GM23248 (cell line): ENCODE data around the gene GAPVD1.

ENCODE experiments used
- EZH2 ChIP-seq: fragments of 200-600 bp; sonication (generic); IDR thresholded peaks from 2 replicates; pipeline ENCODE4 v1.6.1; 2018; ENCODE audit warnings: antibody characterized with exemption, mild to moderate bottlenecking; ENCODE audit not compliant: insufficient read depth, poor library complexity, severe bottlenecking
- EZH2phosphoT487 ChIP-seq: fragments of 200-600 bp; sonication (generic); IDR thresholded peaks from 2 replicates; pipeline ENCODE4 v1.6.1; 2018; ENCODE audit warnings: antibody characterized with exemption, moderate library complexity, mild to moderate bottlenecking, low read depth; ENCODE audit not compliant: insufficient read depth

DNA sequence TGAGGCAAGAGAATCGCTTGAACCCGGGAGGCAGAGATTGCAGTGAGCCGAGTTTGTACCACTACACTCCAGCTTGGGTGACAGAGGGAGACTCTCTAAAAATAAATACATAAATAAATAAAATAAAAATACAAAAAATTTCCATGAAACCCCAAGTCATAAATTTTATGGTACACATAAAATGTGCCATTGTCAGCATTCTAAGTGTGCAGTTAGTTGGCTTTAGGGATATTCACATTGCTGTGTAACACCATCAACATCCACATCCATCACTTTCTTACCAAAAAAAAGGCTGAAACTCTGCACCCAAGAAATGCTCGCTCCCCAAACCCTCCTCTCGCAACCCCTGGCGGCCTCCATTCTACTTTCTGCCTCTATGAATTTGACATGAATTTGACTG is 135.2 kb downstream of the GAPVD1 start:
- no peak for TF ChIP-seq EZH2
- no peak for TF ChIP-seq EZH2phosphoT487
